Lung (tissue), 16 donors: ENCODE data around the gene CDKN1A. TPM values are rescaled to one million over a fixed set of nuclear protein-coding genes. Genes with fewer than 3 reads are reported as not detected.

Experiments
- ATAC-seq: fragments of 200-7000 bp; cut with Tn5 transposase; one replicate; pipeline ENCODE4 v1.9.1; 2020; ENCODE audit warnings: moderate number of reproducible peaks; ENCODE audit not compliant: insufficient read depth, low FRiP score
- DNase-seq, 3 donors: peaks; one replicate each; pipeline ENCODE4 v3.0.0-alpha.2; 2013 to 2017
- H3K27ac ChIP-seq, 2 donors: one replicate each; pipeline ENCODE4 v1.5.1; 2013; ENCODE audit warnings: mild to moderate bottlenecking in 2 of 2, moderate library complexity in 2 of 2, control low read depth in 1 of 2, inconsistent platforms in 1 of 2, low read depth in 1 of 2, low read length in 1 of 2
- H3K27me3 ChIP-seq, 3 donors: one replicate each; pipeline ENCODE4 v1.5.1; 2013; ENCODE audit warnings: low read length in 2 of 3; ENCODE audit not compliant: control insufficient read depth in 3 of 3, insufficient read depth in 3 of 3
- H3K36me3 ChIP-seq, 4 donors: one replicate each; pipeline ENCODE4 v1.5.1; 2013; ENCODE audit warnings: low read length in 4 of 4, mild to moderate bottlenecking in 1 of 4, moderate library complexity in 1 of 4; ENCODE audit not compliant: control insufficient read depth in 4 of 4, insufficient read depth in 4 of 4
- H3K4me1 ChIP-seq, 5 donors: one replicate each; pipeline ENCODE4 v1.5.1; 2013; ENCODE audit warnings: low read length in 5 of 5, mild to moderate bottlenecking in 2 of 5, moderate library complexity in 1 of 5; ENCODE audit not compliant: control insufficient read depth in 5 of 5, insufficient read depth in 5 of 5
- H3K4me3 ChIP-seq: one replicate; pipeline ENCODE4 v1.5.1; 2013; ENCODE audit warnings: mild to moderate bottlenecking, control low read depth, moderate library complexity
- H3K9ac ChIP-seq, 2 donors: one replicate each; pipeline ENCODE4 v1.5.1; 2013; ENCODE audit warnings: low read length in 2 of 2, control low read depth in 1 of 2; ENCODE audit not compliant: insufficient read depth in 1 of 2
- H3K9me3 ChIP-seq, 4 donors: one replicate each; pipeline ENCODE4 v1.5.1; 2013; ENCODE audit warnings: low read length in 3 of 4, mild to moderate bottlenecking in 1 of 4, moderate library complexity in 1 of 4; ENCODE audit not compliant: control insufficient read depth in 4 of 4, insufficient read depth in 3 of 4
- CTCF ChIP-seq: IDR thresholded peaks from 2 replicates; pipeline ENCODE4 v1.5.1; 2012; ENCODE audit warnings: mild to moderate bottlenecking; ENCODE audit errors: control extremely low read depth, extremely low read depth
- WGBS, 2 donors: extraction: QIAGEN DNeasy Blood & Tissue Kit; methylation state at CpG; one replicate each; pipeline ENCODE4 v1.1.7; 2013; 5-methylcytosine and 5-hydroxymethylcytosine counted together
- long read RNA-seq, 5 donors: transcript quantifications; one replicate each; lab custom pipeline, GENCODE V29; 2026
- polyA plus RNA-seq, 2 donors: library from polyadenylated mRNA; stranded (reverse); fragments of 200-250 nt; gene quantifications; one replicate each; pipeline ENCODE4 v1.2.1, GENCODE V29; 2013
- total RNA-seq, 2 donors: library from RNA; depleted of rRNA in 1 of 2; stranded (reverse); fragments of >200 nt in 1 of 2; gene quantifications; one replicate each; pipeline ENCODE4 v1.2.1, GENCODE V29; 2014 to 2021
- donor health status: control.
- donor health status: control.
- donor health status: Bipolar disorder and iron deficiency.
- donor health status: healthy.
- donor health status: DM: yes; HTN: yes; CAD: no.

The CDKN1A gene
- total RNA-seq (10 to 100 TPM; 35.3 to 80.1 TPM), polyA plus RNA-seq (100 to 1,000 TPM in 1 of 2 donors, 10 to 100 TPM in 1; 52.2 to 183 TPM)
- long read RNA-seq, donor 1, partial matches to known transcripts = 0 of 4 reads
- long read RNA-seq, donor 1, other reads (novel, unspliced or antisense) = 0 of 4 reads
- long read RNA-seq, donor 2 = 0 reads
- long read RNA-seq, donor 3, partial matches to known transcripts = 0 of 1 reads
- long read RNA-seq, donor 3, other reads (novel, unspliced or antisense) = 0 of 1 reads
- long read RNA-seq, donor 4, partial matches to known transcripts = 0 of 2 reads
- long read RNA-seq, donor 4, other reads (novel, unspliced or antisense) = 0 of 2 reads
- long read RNA-seq, donor 5, transcript CDKN1A-201 (3 exons, 2,180 nt) = major isoform, 8 of 8 reads
- long read RNA-seq, donor 5, partial matches to known transcripts = 0 of 8 reads
- long read RNA-seq, donor 5, other reads (novel, unspliced or antisense) = 0 of 8 reads

GRCh38 chr6:36678488-36679042 lies at the start of gene CDKN1A:
TSS of gene CDKN1A (plus strand) at chr6:36678714. CDS start at chr6:36684102, 5,388 bp downstream.
- Histone ChIP-seq H3K27me3 (peaks cover 0 to 16% (median 0%) of the 10 kb centered on the region in 3 donors), H3K4me3 (peak within 1 kb of the TSS; percentile 80), H3K9ac (peak within 1 kb of the TSS in 1 of 2 donors; percentile 43), H3K36me3 (peaks cover 0 to 10% (median 0%) of the 10 kb centered on the region in 4 donors), H3K27ac (peak within 1 kb of the TSS; percentile 98 to 100), H3K4me1 (peaks cover 0 to 19% (median 9%) of the 10 kb centered on the region in 5 donors), H3K9me3 (no peaks in the 10 kb centered on the region)
- DNase-seq = peak; percentile 87 to 93 (median 90)
- TF ChIP-seq CTCF = no peak
- peak; percentile 87 for ATAC-seq
- WGBS, 2 donors = 0 to 1% methylated on average over 60 to 63 of the region's 63 CpGs

- Histone ChIP-seq H3K4me3 (no peak overlapping the region), H3K4me1 (peaks cover 0 to 27% (median 11%) of the 10 kb centered on the region in 5 donors), H3K27me3 (no peaks in the 10 kb centered on the region), H3K36me3 (no peaks in the 10 kb centered on the region), H3K27ac (no peak overlapping the region), H3K9me3 (no peaks in the 10 kb centered on the region), H3K9ac (no peak overlapping the region)
- 91 to 93% methylated on average over 11 of the region's 11 CpGs for WGBS, 2 donors
- DNase-seq = no peak
- no peak for ATAC-seq
- TF ChIP-seq CTCF = no peak
Observed at GRCh38 chr6:36629784-36630183, 48.7 kb upstream of the CDKN1A start.

- Histone ChIP-seq H3K9me3 (no peaks in the 10 kb centered on the region), H3K27me3 (no peaks in the 10 kb centered on the region), H3K9ac (no peak overlapping the region), H3K4me3 (no peak overlapping the region), H3K27ac (peak overlapping the region in 1 of 2 donors; percentile 9), H3K4me1 (peaks cover 0 to 18% (median 9%) of the 10 kb centered on the region in 5 donors), H3K36me3 (no peaks in the 10 kb centered on the region)
- ATAC-seq (no peak), DNase-seq (peak in 2 of 3 donors; percentile 63 to 66)
- 69 to 85% methylated on average over 14 of the region's 14 CpGs for WGBS, 2 donors
- TF ChIP-seq CTCF = no peak
Observed at GRCh38 chr6:36631326-36632011, 47.0 kb upstream of the CDKN1A start.
